Stimulated activated CD8-positive, alpha-beta memory T cell treated with anti-CD3 and anti-CD28 coated beads, Interleukin-4, amount 100 ng/mL, for 24 hours (primary cell): ENCODE data around the gene FNDC4.
"Not testable (repeated sequence)": the region's sequence is repeated elsewhere in the genome, so short reads cannot be mapped to it uniquely, and the experiment has no call there.

Source experiments
- DNase-seq: peaks from one replicate; pipeline ENCODE4 v3.0.0-alpha.2; 2020; ENCODE audit warnings: low read depth

Gene FNDC4, protein sequence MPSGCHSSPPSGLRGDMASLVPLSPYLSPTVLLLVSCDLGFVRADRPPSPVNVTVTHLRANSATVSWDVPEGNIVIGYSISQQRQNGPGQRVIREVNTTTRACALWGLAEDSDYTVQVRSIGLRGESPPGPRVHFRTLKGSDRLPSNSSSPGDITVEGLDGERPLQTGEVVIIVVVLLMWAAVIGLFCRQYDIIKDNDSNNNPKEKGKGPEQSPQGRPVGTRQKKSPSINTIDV

GRCh38 chr2:27494944-27495554 lies at the start of gene FNDC4:
FNDC4 (minus strand) TSS chr2:27495200; CDS start chr2:27494679, 521 bp downstream.
- DNase-seq: no peak

DNA sequence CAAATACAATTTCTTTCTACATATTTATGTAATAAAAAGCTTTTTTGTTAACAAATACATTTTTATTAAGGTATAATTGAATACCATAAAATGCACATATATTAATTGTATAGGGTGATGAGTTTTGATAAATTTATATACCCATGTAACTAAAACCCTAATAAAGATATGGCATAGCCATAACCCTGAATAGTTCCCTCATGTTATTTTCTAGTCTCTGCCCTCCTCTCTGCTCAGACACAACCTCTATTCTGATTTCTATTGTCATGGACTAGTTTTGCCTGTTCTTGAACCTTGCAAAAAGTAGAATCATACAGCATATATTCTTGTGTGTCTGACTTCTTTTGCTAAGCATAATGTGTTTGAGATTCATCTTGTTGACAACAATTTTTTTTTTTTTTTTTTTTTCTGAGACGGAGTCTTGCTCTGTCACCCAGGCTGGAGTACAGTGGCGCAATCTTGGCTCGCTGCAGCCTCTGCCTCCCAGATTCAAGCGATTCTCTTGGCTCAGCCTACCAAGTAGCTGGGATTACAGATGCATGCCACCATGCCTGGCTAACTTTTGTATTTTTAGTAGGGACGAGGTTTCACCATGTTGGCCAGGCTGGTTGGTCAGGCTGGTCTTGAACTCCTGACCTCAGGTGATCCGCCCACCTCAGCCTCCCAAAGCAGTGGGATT lies 49.3 kb upstream of the FNDC4 start:
- no peak for DNase-seq

- DNase-seq: not testable (repeated sequence)
Measured at GRCh38 chr2:27539649-27540048, 44.6 kb upstream of the FNDC4 start.

DNA sequence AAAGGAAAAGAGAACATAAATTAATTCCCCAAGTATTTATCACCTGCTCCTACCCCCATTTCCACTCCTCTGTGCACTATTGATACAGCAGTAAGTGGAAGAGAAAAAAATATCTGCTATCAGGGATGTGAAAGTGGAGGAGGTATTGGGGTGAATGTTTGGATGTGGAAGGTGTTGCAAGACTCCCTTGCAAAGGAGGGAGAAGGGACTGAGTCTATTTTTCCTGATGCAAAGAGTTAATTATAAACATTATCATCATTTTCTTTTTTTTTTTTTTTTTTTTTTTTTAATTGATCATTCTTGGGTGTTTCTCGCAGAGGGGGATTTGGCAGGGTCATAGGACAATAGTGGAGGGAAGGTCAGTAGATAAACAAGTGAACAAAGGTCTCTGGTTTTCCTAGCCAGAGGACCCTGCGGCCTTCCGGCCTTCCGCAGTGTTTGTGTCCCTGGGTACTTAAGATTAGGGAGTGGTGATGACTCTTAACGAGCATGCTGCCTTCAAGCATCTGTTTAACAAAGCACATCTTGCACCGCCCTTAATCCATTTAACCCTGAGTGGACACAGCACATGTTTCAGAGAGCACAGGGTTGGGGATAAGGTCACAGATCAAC lies 43.9 kb upstream of the FNDC4 start:
- DNase-seq: not testable (repeated sequence)

GRCh38 chr2:27537287-27537686 lies 42.3 kb upstream of the FNDC4 start:
- no peak for DNase-seq

- no peak for DNase-seq
Measured at GRCh38 chr2:27531983-27532382, 37.0 kb upstream of the FNDC4 start.

GRCh38 chr2:27527182-27527581 lies 32.2 kb upstream of the FNDC4 start:
- no peak for DNase-seq

DNA sequence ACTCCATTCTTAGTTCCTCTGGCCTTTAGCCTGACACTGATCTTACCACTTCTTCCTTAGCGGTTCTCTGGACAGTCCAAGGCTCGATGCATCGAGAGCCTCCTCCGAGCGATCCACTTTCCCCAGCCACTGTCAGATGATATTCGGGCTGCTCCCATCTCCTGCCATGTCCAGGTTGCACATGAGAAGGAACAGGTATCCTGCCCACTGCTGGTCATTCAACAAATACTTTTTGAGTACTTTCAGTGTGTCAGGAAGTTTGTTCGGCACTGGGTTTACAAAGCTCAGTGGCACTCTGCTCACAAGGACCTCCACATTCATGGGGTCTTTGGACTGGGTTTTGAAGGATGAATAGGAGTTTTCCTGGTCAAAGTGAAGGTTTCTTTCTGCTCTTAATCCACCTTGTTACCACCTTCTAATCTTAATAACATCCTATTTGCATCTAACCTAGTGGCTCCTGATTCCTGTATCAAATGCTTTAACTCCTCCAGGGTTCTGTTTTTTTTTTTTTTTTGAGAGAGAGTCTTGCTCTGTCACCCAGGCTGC lies 27.5 kb upstream of the FNDC4 start:
- no peak for DNase-seq

DNA sequence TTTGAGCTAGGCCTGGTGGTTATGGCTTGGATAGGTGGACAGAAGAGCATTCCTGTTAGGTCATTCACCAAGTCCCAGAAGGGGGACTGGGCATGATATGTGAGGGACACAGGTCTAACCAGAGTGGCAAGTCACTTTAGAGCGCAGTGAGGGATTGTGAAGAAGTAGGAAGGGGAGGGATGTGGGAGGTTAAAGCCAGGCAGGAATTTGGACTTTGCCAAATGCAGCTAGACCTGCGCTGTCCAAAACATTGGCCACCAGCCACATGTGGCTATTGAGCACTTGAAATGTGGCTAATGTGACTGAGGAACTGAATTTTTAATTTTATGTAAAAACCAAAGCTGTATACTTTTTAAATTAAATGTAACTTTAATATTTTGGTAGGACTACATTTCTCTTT lies 25.3 kb upstream of the FNDC4 start:
- no peak for DNase-seq

GRCh38 chr2:27518782-27519113 lies 23.7 kb upstream of the FNDC4 start:
- no peak for DNase-seq

DNA sequence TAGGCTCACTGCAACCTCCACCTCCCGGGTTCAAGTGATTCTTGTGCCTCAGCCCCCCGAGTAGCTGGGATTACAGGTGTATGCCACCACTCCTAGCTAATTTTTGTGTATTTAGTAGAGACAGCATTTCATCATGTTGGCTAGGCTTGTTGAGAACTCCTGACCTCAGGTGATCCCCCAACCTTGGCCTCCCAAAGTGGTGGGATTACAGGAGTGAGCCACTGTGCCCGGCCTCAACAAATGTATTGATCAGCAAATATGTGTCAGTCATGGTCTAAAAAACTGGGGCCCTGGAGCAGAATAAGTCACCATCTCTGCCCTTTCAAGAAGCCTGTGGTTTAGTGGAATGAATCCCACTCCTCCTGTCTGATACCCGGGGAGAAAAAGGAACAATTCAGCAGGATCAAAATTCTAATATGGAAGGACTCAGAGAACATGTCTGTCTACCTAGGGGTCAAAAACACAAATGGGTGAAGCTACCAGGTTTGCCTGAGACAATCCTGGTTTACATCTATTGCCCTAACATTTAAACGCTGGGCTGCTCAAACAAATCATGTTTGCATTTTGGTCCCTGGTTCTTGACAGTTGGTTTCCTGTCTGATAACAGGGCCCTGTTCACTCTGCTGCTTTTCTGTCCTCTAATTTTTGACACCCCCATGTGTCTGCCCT lies 23.2 kb upstream of the FNDC4 start:
- DNase-seq: no peak

- no peak for DNase-seq
Measured at GRCh38 chr2:27509326-27509725, 14.3 kb upstream of the FNDC4 start.

DNA sequence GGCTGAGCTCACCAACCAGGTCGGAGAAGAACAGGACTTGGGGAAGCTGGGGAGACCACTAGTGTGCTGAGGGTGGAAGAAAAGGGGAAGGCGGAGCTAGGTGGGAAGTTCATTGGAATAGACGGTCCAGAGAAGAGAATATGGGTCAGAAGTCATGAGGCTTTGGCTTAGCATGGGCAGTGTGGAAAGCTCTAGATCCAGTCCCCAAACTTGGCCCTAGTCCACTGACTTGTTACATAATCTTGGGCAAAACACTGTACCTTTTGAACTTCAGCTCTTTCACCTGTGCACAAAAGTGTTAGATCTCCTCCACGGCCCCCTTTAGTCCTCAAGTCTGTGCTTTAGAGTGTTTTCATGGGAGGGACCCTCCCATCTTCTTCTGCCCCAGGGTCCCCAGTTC lies 12.3 kb upstream of the FNDC4 start:
- DNase-seq: no peak

DNA sequence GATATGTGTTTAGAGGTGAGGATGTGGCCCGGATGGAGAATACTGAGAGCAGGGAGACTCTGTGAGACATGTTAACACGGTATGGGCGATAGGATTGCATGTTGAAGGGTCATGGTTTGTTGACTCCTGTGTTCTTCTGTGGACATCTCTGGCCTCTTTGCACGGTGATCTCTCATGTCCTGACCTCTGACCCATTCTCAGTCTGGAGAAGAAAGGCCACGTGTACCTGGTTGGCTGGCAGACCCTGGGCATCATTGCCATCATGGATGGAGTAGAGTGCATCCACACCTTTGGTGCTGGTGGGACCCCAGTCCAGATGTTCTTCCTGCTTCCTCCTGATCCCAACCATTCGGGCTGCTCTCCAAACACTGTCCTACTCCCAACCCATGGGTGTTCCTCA lies 11.6 kb upstream of the FNDC4 start:
- DNase-seq: no peak

DNA sequence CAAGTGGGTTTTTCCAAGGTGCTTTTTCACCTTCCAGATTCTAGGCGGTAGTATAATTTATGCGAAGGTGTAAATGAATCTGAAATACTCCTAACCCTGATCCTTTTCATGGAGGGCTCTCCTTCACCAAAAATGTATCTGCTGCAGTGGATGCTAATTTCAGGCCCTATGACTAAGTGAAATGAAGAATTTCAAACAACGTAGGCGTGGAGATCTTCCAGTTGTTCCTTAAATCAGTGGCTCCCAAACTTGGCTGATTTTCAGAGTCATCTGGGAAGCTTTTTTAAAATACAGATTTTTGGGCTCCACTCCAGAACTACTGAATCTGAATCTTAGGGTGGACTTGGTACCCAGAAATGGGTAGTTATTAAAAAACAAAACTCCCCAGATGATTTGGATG lies 7.1 kb upstream of the FNDC4 start:
- no peak for DNase-seq

DNA sequence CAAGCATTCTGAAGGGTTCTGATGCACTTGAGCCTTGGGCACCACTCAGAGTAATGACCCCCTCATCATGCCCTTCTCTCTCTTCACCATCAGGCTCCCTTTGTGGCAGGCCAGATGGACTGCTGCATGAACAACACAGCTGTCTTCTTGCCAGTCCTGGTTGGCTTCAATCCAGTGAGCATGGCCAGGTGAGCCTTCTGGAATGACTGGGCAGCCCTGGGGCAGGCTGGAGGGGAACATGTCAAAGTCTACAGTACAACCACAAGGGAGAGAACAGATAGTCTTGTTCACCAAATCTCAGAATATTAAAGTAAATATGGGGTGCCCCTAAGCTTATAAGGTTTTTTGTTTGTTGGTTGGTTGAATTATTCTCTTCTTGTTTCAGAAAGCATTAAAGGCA lies 6.0 kb upstream of the FNDC4 start:
- DNase-seq: no peak

DNA sequence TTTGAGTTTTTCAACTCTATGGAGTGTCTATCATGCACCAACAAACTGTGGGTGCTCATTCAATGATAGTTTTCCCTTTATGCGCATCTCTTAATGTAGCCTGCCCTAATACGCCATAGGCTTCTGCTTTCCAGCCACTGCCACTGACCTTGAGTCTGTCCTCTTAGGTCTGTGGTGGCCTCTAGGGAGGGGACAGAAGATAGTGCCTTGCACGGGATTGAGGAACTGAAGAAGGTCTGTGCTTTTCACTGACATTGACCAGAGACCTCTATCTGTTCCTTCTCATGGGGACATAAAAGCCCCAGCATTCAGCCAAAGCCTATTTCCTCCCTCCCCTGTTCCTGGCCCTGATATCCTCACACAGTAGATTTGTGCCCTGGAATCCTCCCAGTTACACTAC lies 4.0 kb upstream of the FNDC4 start:
- DNase-seq: no peak

GRCh38 chr2:27497288-27497627 lies 2.3 kb upstream of the FNDC4 start:
- DNase-seq: no peak

- DNase-seq: no peak
Measured at GRCh38 chr2:27496357-27497287, 1.6 kb upstream of the FNDC4 start, which contains the start of gene GCKR. GCKR (plus strand) TSS chr2:27496839; CDS start chr2:27496905, 66 bp downstream.

DNA sequence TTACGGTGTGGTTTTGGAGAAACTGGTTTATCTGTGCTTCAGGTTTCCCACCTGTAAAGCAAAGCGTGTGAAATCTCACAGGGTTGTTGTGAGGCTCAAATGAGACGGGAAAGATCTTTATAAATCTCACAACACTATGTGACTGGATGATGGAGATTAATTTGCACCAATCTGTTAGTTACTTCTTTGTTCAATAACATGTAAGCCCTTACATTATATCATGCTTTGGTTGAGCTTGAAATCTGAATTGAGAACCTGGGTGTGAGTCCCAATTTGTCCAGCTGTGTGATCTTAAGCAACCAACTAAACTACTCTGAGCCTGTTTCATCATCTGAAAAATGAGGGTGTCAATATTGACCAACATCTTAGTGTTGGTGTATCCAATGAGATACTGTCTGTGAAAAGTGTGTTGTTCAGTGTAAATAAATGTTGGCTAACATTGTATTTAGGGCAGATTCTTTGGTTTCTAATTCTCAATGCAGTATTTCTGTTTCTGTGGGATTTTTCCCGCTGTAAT lies 898 bp upstream of the FNDC4 start:
- no peak for DNase-seq
